PC-9 (cell line): ENCODE results near the gene SGO2.

Experiments used
- EZH2 ChIP-seq: fragments of 200-600 bp; sonication (generic); IDR thresholded peaks from 2 replicates; pipeline ENCODE4 v1.8.0; 2017; ENCODE audit warnings: antibody characterized with exemption, low read depth
- TF ChIP-seq, protein P1 (sequence below): fragments of 200-600 bp; sonication (generic); conservative IDR thresholded peaks from 2 replicates; pipeline ENCODE4 v1.6.1; 2017; ENCODE audit warnings: mixed run types, antibody characterized with exemption, mild to moderate bottlenecking, moderate library complexity

DNA sequence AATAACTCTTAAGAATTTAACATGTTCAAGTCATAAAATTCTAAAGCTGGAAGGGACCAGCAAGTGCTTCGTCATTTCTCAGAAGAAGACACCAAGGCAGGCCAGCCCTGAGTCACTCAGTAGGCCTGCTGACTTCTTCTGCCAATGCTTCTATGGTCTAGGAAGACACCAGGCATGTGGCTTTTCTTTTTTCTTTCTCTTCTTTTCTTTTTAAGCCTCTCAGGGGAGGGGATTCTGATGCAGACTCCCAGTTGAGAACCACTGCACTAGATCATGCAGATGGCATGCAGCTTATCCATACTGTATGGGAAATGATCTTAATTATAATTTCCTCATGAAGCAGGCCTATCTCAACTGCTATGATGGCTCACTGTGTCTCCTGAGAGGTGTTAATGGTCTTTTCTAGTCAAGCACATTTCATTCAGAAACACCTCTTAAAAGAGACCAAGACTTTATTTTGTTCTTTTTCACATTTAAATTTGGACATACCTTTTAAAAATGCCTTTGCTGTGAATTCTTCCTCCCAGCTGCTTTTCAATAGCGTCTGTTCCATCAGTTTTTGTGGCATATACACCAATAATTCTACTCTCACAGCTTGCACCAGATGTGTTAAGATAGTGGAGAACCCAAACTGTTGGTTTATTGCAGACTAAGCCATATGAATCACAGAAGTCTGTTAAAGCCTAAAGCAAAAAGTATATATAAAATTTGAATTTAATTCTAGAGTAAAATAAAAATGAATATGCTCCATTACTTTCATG is 27.4 kb upstream of the SGO2 start:
- no peak for TF ChIP-seq EZH2
- TF ChIP-seq, protein P1, sequence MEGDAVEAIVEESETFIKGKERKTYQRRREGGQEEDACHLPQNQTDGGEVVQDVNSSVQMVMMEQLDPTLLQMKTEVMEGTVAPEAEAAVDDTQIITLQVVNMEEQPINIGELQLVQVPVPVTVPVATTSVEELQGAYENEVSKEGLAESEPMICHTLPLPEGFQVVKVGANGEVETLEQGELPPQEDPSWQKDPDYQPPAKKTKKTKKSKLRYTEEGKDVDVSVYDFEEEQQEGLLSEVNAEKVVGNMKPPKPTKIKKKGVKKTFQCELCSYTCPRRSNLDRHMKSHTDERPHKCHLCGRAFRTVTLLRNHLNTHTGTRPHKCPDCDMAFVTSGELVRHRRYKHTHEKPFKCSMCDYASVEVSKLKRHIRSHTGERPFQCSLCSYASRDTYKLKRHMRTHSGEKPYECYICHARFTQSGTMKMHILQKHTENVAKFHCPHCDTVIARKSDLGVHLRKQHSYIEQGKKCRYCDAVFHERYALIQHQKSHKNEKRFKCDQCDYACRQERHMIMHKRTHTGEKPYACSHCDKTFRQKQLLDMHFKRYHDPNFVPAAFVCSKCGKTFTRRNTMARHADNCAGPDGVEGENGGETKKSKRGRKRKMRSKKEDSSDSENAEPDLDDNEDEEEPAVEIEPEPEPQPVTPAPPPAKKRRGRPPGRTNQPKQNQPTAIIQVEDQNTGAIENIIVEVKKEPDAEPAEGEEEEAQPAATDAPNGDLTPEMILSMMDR: no peak
